Inferior parietal cortex (tissue), 1 donor: ENCODE results near the gene DDX54.

Experiments
- DNase-seq: peaks from one replicate; pipeline ENCODE4 v3.0.0-alpha.2; 2016; ENCODE audit errors: extremely low spot score

Gene DDX54

GRCh38 chr12:113185180-113186032 lies at the start of gene DDX54, which contains the start of gene RITA1:
DDX54 (minus strand) TSS chr12:113185478; CDS start chr12:113185451, 27 bp downstream.
RITA1 (plus strand) TSS chr12:113185721; CDS start chr12:113186747, 1,026 bp downstream.
- peak; percentile 74 for DNase-seq

GRCh38 chr12:113234483-113234882 lies 49.2 kb upstream of the DDX54 start:
- no peak for DNase-seq

GRCh38 chr12:113233967-113234366 lies 48.7 kb upstream of the DDX54 start:
- DNase-seq = no peak

GRCh38 chr12:113232840-113233585 lies 47.7 kb upstream of the DDX54 start:
- peak; percentile 64 for DNase-seq

- no peak for DNase-seq
Measured at GRCh38 chr12:113232089-113232839, 47.0 kb upstream of the DDX54 start.

GRCh38 chr12:113231235-113232088 lies 46.2 kb upstream of the DDX54 start:
- no peak for DNase-seq

- no peak for DNase-seq
Measured at GRCh38 chr12:113230315-113231234, 45.3 kb upstream of the DDX54 start.

- no peak for DNase-seq
Measured at GRCh38 chr12:113228394-113229028, 43.2 kb upstream of the DDX54 start.

GRCh38 chr12:113227686-113228391 lies 42.6 kb upstream of the DDX54 start:
- DNase-seq = no peak

- DNase-seq = no peak
Measured at GRCh38 chr12:113226696-113227568, 41.7 kb upstream of the DDX54 start.

- DNase-seq = no peak
Measured at GRCh38 chr12:113224955-113225354, 39.7 kb upstream of the DDX54 start.

- peak; percentile 63 for DNase-seq
Measured at GRCh38 chr12:113222730-113223531, 37.7 kb upstream of the DDX54 start.

GRCh38 chr12:113221997-113222729 lies 36.9 kb upstream of the DDX54 start:
- no peak for DNase-seq

GRCh38 chr12:113221181-113221996 lies 36.1 kb upstream of the DDX54 start, which contains the start of gene TPCN1:
TPCN1 (plus strand) TSS chr12:113221464; CDS start chr12:113226853, 5,389 bp downstream.
- DNase-seq = peak; percentile 100

GRCh38 chr12:113220593-113221180 lies 35.4 kb upstream of the DDX54 start:
- no peak for DNase-seq
